ENCODE data around the gene SFT2D2.

The SFT2D2 gene

DNA sequence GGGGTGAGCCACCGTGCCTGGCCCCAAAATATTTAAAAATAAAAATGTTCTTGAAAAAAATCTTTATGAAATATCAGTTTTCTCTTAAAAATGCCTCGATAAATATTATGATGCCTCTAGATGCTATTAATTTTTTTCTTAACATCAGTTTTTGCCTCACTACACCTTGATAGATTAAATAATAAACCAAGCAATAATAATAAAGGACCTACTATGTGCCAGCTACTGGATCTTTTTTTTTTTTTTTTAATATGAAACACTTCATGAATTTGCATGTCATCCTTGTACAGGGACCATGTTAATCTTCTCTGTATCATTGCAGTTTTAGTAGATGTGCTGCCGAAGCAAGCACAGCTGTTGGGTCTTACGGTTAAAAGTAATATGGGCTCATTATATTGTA lies 37.3 kb downstream of the SFT2D2 start:
- no peak overlapping the region for H3K9ac ChIP-seq (ENCODE audit: low read depth, low read length, poor library complexity, severe bottlenecking)
- no peaks in the 10 kb centered on the region for H3F3A ChIP-seq (ENCODE audit: low read depth)
- no peaks in the 10 kb centered on the region for H4K20me1 ChIP-seq (ENCODE audit: insufficient read depth, low read length, poor library complexity, severe bottlenecking)
- no peak for TF ChIP-seq EZH2phosphoT487 (IDR thresholded peaks at IDR 0.05; ENCODE audit: borderline replicate concordance)
- TF ChIP-seq, protein P1, sequence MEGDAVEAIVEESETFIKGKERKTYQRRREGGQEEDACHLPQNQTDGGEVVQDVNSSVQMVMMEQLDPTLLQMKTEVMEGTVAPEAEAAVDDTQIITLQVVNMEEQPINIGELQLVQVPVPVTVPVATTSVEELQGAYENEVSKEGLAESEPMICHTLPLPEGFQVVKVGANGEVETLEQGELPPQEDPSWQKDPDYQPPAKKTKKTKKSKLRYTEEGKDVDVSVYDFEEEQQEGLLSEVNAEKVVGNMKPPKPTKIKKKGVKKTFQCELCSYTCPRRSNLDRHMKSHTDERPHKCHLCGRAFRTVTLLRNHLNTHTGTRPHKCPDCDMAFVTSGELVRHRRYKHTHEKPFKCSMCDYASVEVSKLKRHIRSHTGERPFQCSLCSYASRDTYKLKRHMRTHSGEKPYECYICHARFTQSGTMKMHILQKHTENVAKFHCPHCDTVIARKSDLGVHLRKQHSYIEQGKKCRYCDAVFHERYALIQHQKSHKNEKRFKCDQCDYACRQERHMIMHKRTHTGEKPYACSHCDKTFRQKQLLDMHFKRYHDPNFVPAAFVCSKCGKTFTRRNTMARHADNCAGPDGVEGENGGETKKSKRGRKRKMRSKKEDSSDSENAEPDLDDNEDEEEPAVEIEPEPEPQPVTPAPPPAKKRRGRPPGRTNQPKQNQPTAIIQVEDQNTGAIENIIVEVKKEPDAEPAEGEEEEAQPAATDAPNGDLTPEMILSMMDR (conservative IDR thresholded peaks at IDR 0.05; ENCODE audit: low read length), result no peak
- no peaks in the 10 kb centered on the region for H3K27me3 ChIP-seq (ENCODE audit: insufficient read depth, low read length, poor library complexity, severe bottlenecking)
- H3K9me2 ChIP-seq (replicated peaks; ENCODE audit: low read depth, low read length), result no peaks in the 10 kb centered on the region
- H3K4me1 ChIP-seq (ENCODE audit: insufficient read depth, low read length, poor library complexity, severe bottlenecking), result no peaks in the 10 kb centered on the region
- H3K36me3 ChIP-seq (ENCODE audit: insufficient read depth, low read length), result peaks cover 5% of the 10 kb centered on the region; the same call in 1 of the 2 replicates
- no peaks in the 10 kb centered on the region for H3K79me2 ChIP-seq (ENCODE audit: insufficient read depth, low read length)
- H3K4me3 ChIP-seq (ENCODE audit: low read length, poor library complexity, severe bottlenecking), result no peak overlapping the region
- no peak overlapping the region for H2AFZ ChIP-seq (ENCODE audit: low read length)
- H3K4me2 ChIP-seq (ENCODE audit: low read depth, low read length, poor library complexity, severe bottlenecking), result no peak overlapping the region
- no peaks in the 10 kb centered on the region; the same call in 1 of the 2 replicates for H3K9me3 ChIP-seq (ENCODE audit: insufficient read depth, low read depth, low read length)

DNA sequence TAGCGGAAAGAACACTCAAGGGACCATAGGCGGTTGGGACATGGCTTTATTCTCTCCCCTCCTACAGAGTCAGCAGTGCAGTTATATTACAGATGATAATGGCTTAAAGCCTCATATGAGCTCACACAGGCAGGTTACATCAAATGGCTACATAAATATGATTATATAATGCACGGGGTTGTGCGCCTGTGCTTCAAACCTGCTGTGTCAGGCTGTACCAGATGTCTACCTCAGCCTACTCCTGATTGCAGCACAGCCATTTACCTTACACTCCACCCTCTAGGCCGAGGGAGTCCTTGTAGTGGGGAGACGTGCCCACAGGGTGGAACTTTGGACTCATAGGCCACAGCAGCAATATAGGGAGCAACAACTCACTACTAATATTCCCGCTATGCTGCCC lies 38.5 kb downstream of the SFT2D2 start:
- Histone ChIP-seq H2AFZ (ENCODE audit: low read length) (no peak overlapping the region), H3K27me3 (ENCODE audit: insufficient read depth, low read length, poor library complexity, severe bottlenecking) (no peaks in the 10 kb centered on the region), H3K9me2 (replicated peaks; ENCODE audit: low read depth, low read length) (no peaks in the 10 kb centered on the region), H3K36me3 (ENCODE audit: insufficient read depth, low read length) (peaks cover 5% of the 10 kb centered on the region; the same call in 1 of the 2 replicates), H4K20me1 (ENCODE audit: insufficient read depth, low read length, poor library complexity, severe bottlenecking) (no peaks in the 10 kb centered on the region), H3K4me2 (ENCODE audit: low read depth, low read length, poor library complexity, severe bottlenecking) (no peak overlapping the region), H3K79me2 (ENCODE audit: insufficient read depth, low read length) (no peaks in the 10 kb centered on the region), H3K9me3 (ENCODE audit: insufficient read depth, low read depth, low read length) (no peaks in the 10 kb centered on the region; the same call in 1 of the 2 replicates), H3K4me1 (ENCODE audit: insufficient read depth, low read length, poor library complexity, severe bottlenecking) (no peaks in the 10 kb centered on the region), H3K9ac (ENCODE audit: low read depth, low read length, poor library complexity, severe bottlenecking) (no peak overlapping the region), H3K4me3 (ENCODE audit: low read length, poor library complexity, severe bottlenecking) (no peak overlapping the region), H3F3A (ENCODE audit: low read depth) (no peaks in the 10 kb centered on the region)
- TF ChIP-seq, protein P1 (conservative IDR thresholded peaks at IDR 0.05; ENCODE audit: low read length), result no peak

DNA sequence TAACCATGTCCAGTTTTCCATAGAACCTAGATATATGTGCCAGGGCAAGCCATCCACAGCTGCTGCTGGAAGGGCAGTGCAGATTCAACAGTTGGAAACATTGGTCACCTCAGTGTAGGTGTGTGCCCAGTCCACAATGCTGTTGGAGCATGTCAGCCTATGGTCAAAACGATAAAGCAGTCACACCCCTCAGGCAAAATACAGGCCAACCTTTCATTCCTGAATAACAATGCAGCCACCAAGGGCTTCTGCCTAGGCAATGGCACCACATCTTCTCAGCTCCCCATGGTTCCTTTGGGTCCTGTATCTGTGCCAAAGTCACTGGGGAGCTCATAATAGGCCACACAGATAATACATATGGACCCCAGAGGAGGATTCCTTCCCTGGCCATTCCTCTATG lies 39.8 kb downstream of the SFT2D2 start:
- no peak overlapping the region for H3K4me3 ChIP-seq (ENCODE audit: low read length, poor library complexity, severe bottlenecking)
- H3K36me3 ChIP-seq (ENCODE audit: insufficient read depth, low read length), result peaks cover 5% of the 10 kb centered on the region; the same call in 1 of the 2 replicates
- H3K79me2 ChIP-seq (ENCODE audit: insufficient read depth, low read length), result no peaks in the 10 kb centered on the region
- H3K4me1 ChIP-seq (ENCODE audit: insufficient read depth, low read length, poor library complexity, severe bottlenecking), result no peaks in the 10 kb centered on the region
- no peak for TF ChIP-seq EZH2phosphoT487 (IDR thresholded peaks at IDR 0.05; ENCODE audit: borderline replicate concordance)
- TF ChIP-seq, protein P1 (conservative IDR thresholded peaks at IDR 0.05; ENCODE audit: low read length), result no peak
- H4K20me1 ChIP-seq (ENCODE audit: insufficient read depth, low read length, poor library complexity, severe bottlenecking), result no peaks in the 10 kb centered on the region
- no peaks in the 10 kb centered on the region for H3K27me3 ChIP-seq (ENCODE audit: insufficient read depth, low read length, poor library complexity, severe bottlenecking)
- H2AFZ ChIP-seq (ENCODE audit: low read length), result no peak overlapping the region
- H3K9ac ChIP-seq (ENCODE audit: low read depth, low read length, poor library complexity, severe bottlenecking), result no peak overlapping the region
- no peaks in the 10 kb centered on the region for H3F3A ChIP-seq (ENCODE audit: low read depth)
- H3K9me2 ChIP-seq (replicated peaks; ENCODE audit: low read depth, low read length), result no peaks in the 10 kb centered on the region
- no peak overlapping the region for H3K4me2 ChIP-seq (ENCODE audit: low read depth, low read length, poor library complexity, severe bottlenecking)
- H3K9me3 ChIP-seq (ENCODE audit: insufficient read depth, low read depth, low read length), result no peaks in the 10 kb centered on the region; the same call in 1 of the 2 replicates

All from Loucy (cell line).